ENCODE data around the gene FCSK. TPM values are rescaled to one million over a fixed set of nuclear protein-coding genes. Genes with fewer than 3 reads are reported as not detected.

FCSK gene
- total RNA-seq, 2 experiments from 2014 or later = 21.8 to 25.4 TPM

- no peak overlapping the region for H3K4me3 Mint-ChIP-seq
- H3K27ac Mint-ChIP-seq = peak overlapping the region; percentile 22
- peaks cover 55% of the 10 kb centered on the region for H3K4me1 ChIP-seq (ENCODE audit: insufficient read depth, low read length)
- ChIA-PET CTCF (no interaction called here), POLR2A (interaction anchor here (1.9 kb wide), 1 partner anchor 17 kb away, joined by 8 read pairs; the partner anchor contains the start of gene ST3GAL2)
- no peak for DNase-seq
- peaks cover 17% of the 10 kb centered on the region for H3K36me3 Mint-ChIP-seq (ENCODE audit: low read depth)
- ATAC-seq (ENCODE audit: poor library complexity) = no peak
- TF ChIP-seq CTCF (IDR thresholded peaks at IDR 0.05) = no peak
- H3K4me1 Mint-ChIP-seq (ENCODE audit: low read depth) = peaks cover 54% of the 10 kb centered on the region
- intact Hi-C loops (cut with DNase I, micrococcal nuclease) = no loop called here
- H3K27me3 ChIP-seq (ENCODE audit: control insufficient read depth in 1 of 2, insufficient read depth in 2 of 2, low read length in 2 of 2) = no peaks in the 10 kb centered on the region
- H3K27ac ChIP-seq (ENCODE audit: low read depth in 1 of 2, low read length in 2 of 2) = no peak overlapping the region
- no peaks in the 10 kb centered on the region for H3K27me3 Mint-ChIP-seq
- no peaks in the 10 kb centered on the region for H3K9me3 Mint-ChIP-seq
- H3K36me3 ChIP-seq (ENCODE audit: insufficient read depth, low read length) = peaks cover 8% of the 10 kb centered on the region
- H3K9me3 ChIP-seq (ENCODE audit: control insufficient read depth in 1 of 2, insufficient read depth in 1 of 2, low read length in 2 of 2) = no peaks in the 10 kb centered on the region
- no peak overlapping the region for H3K4me3 ChIP-seq (ENCODE audit: low read length)
Observed at GRCh38 chr16:70421473-70422311, 32.7 kb upstream of the FCSK start.

GRCh38 chr16:70422543-70422942 is 31.9 kb upstream of the FCSK start:
- Histone ChIP-seq H3K27me3 (ENCODE audit: control insufficient read depth in 1 of 2, insufficient read depth in 2 of 2, low read length in 2 of 2) (no peaks in the 10 kb centered on the region), H3K36me3 (ENCODE audit: insufficient read depth, low read length) (peaks cover 8% of the 10 kb centered on the region), H3K4me3 (ENCODE audit: low read length) (no peak overlapping the region), H3K27ac (ENCODE audit: low read depth in 1 of 2, low read length in 2 of 2) (no peak overlapping the region), H3K4me1 (ENCODE audit: insufficient read depth, low read length) (peaks cover 48% of the 10 kb centered on the region), H3K9me3 (ENCODE audit: control insufficient read depth in 1 of 2, insufficient read depth in 1 of 2, low read length in 2 of 2) (no peaks in the 10 kb centered on the region)
- Mint-ChIP-seq H3K36me3 (ENCODE audit: low read depth) (peaks cover 17% of the 10 kb centered on the region), H3K27me3 (no peaks in the 10 kb centered on the region), H3K4me1 (ENCODE audit: low read depth) (peaks cover 50% of the 10 kb centered on the region), H3K9me3 (no peaks in the 10 kb centered on the region), H3K4me3 (no peak overlapping the region), H3K27ac (peak overlapping the region; percentile 46)
- no peak for DNase-seq
- ATAC-seq (ENCODE audit: poor library complexity) = no peak
- intact Hi-C loops (cut with DNase I, micrococcal nuclease) = no loop called here
- POLR2A ChIA-PET = interaction anchor here (1.9 kb wide), 1 partner anchor 16 kb away, joined by 8 read pairs; the partner anchor contains the start of gene ST3GAL2
- no peak for TF ChIP-seq CTCF (IDR thresholded peaks at IDR 0.05)
- CTCF ChIA-PET = no interaction called here

- Histone ChIP-seq H3K4me3 (ENCODE audit: low read length) (no peak overlapping the region), H3K9me3 (ENCODE audit: control insufficient read depth in 1 of 2, insufficient read depth in 1 of 2, low read length in 2 of 2) (no peaks in the 10 kb centered on the region), H3K36me3 (ENCODE audit: insufficient read depth, low read length) (peaks cover 8% of the 10 kb centered on the region), H3K27ac (ENCODE audit: low read depth in 1 of 2, low read length in 2 of 2) (no peak overlapping the region), H3K4me1 (ENCODE audit: insufficient read depth, low read length) (peaks cover 52% of the 10 kb centered on the region), H3K27me3 (ENCODE audit: control insufficient read depth in 1 of 2, insufficient read depth in 2 of 2, low read length in 2 of 2) (no peaks in the 10 kb centered on the region)
- H3K27ac Mint-ChIP-seq = peak overlapping the region; percentile 4
- CTCF ChIA-PET = no interaction called here
- no peak for TF ChIP-seq CTCF (IDR thresholded peaks at IDR 0.05)
- H3K4me3 Mint-ChIP-seq = no peak overlapping the region
- POLR2A ChIA-PET = interaction anchor here (1.1 kb wide), 1 partner anchor 46 kb away, joined by 3 read pairs; no protein-coding TSS in a partner anchor
- H3K4me1 Mint-ChIP-seq (ENCODE audit: low read depth) = peaks cover 47% of the 10 kb centered on the region
- intact Hi-C loops (cut with DNase I, micrococcal nuclease) = no loop called here
- no peaks in the 10 kb centered on the region for H3K27me3 Mint-ChIP-seq
- H3K36me3 Mint-ChIP-seq (ENCODE audit: low read depth) = peaks cover 8% of the 10 kb centered on the region
- DNase-seq (no peak), ATAC-seq (ENCODE audit: poor library complexity) (no peak)
- no peaks in the 10 kb centered on the region for H3K9me3 Mint-ChIP-seq
Observed at GRCh38 chr16:70427786-70428177, 26.6 kb upstream of the FCSK start.

All from CD4-positive, alpha-beta T cell (primary cell).